Measurements from ENCODE around the gene EHD3. TPM values are rescaled to one million over a fixed set of nuclear protein-coding genes. Genes with fewer than 3 reads are reported as not detected.

EHD3 gene
- total RNA-seq, 2 experiments from 2014 or later: 0.54 to 0.60 TPM

- DNase-seq (no peak), ATAC-seq (no peak)
- TF ChIP-seq CTCF (IDR thresholded peaks at IDR 0.05): no peak
- Mint-ChIP-seq H3K9me3 (no peaks in the 10 kb centered on the region), H3K27me3 (no peaks in the 10 kb centered on the region), H3K36me3 (ENCODE audit: low read depth) (no peaks in the 10 kb centered on the region), H3K27ac (no peak overlapping the region), H3K4me3 (no peak overlapping the region), H3K4me1 (ENCODE audit: low read depth) (no peaks in the 10 kb centered on the region)
- intact Hi-C loops (cut with micrococcal nuclease): no loop called here
- ChIA-PET CTCF (no interaction called here), POLR2A (no interaction called here)
These were observed 14.2 kb downstream of the EHD3 start for GRCh38 chr2:31248139-31248538.

- H3K4me3 Mint-ChIP-seq: no peak overlapping the region
- no peaks in the 10 kb centered on the region for H3K27me3 Mint-ChIP-seq
- POLR2A ChIA-PET: no interaction called here
- no peak for DNase-seq
- intact Hi-C loops (cut with micrococcal nuclease): no loop called here
- no peaks in the 10 kb centered on the region for H3K4me1 Mint-ChIP-seq (ENCODE audit: low read depth)
- no peak for ATAC-seq
- no peak overlapping the region for H3K27ac Mint-ChIP-seq
- TF ChIP-seq CTCF (IDR thresholded peaks at IDR 0.05): no peak
- no peaks in the 10 kb centered on the region for H3K9me3 Mint-ChIP-seq
- no peaks in the 10 kb centered on the region for H3K36me3 Mint-ChIP-seq (ENCODE audit: low read depth)
- CTCF ChIA-PET: no interaction called here
These were observed 15.2 kb downstream of the EHD3 start for GRCh38 chr2:31249009-31249690.

GRCh38 chr2:31251018-31251417 lies 17.1 kb downstream of the EHD3 start:
- H3K4me1 Mint-ChIP-seq (ENCODE audit: low read depth): no peaks in the 10 kb centered on the region
- POLR2A ChIA-PET: no interaction called here
- no peaks in the 10 kb centered on the region for H3K27me3 Mint-ChIP-seq
- H3K27ac Mint-ChIP-seq: no peak overlapping the region
- CTCF ChIA-PET: no interaction called here
- TF ChIP-seq CTCF (IDR thresholded peaks at IDR 0.05): no peak
- H3K4me3 Mint-ChIP-seq: no peak overlapping the region
- ATAC-seq: no peak
- DNase-seq: no peak
- no peaks in the 10 kb centered on the region for H3K36me3 Mint-ChIP-seq (ENCODE audit: low read depth)
- H3K9me3 Mint-ChIP-seq: no peaks in the 10 kb centered on the region
- intact Hi-C loops (cut with micrococcal nuclease): no loop called here

- CTCF ChIA-PET: no interaction called here
- intact Hi-C loops (cut with micrococcal nuclease): no loop called here
- ATAC-seq (no peak), DNase-seq (no peak)
- POLR2A ChIA-PET: no interaction called here
- H3K27ac Mint-ChIP-seq: no peak overlapping the region
- no peaks in the 10 kb centered on the region for H3K27me3 Mint-ChIP-seq
- no peak for TF ChIP-seq CTCF (IDR thresholded peaks at IDR 0.05)
- H3K36me3 Mint-ChIP-seq (ENCODE audit: low read depth): no peaks in the 10 kb centered on the region
- H3K4me3 Mint-ChIP-seq: no peak overlapping the region
- H3K4me1 Mint-ChIP-seq (ENCODE audit: low read depth): no peaks in the 10 kb centered on the region
- H3K9me3 Mint-ChIP-seq: no peaks in the 10 kb centered on the region
These were observed 17.9 kb downstream of the EHD3 start for GRCh38 chr2:31251851-31252250.

GRCh38 chr2:31253356-31254131 lies 19.6 kb downstream of the EHD3 start:
- Mint-ChIP-seq H3K27me3 (no peaks in the 10 kb centered on the region), H3K36me3 (ENCODE audit: low read depth) (no peaks in the 10 kb centered on the region), H3K27ac (no peak overlapping the region), H3K9me3 (no peaks in the 10 kb centered on the region), H3K4me1 (ENCODE audit: low read depth) (no peaks in the 10 kb centered on the region), H3K4me3 (no peak overlapping the region)
- intact Hi-C loops (cut with micrococcal nuclease): no loop called here
- DNase-seq (no peak), ATAC-seq (no peak)
- TF ChIP-seq CTCF (IDR thresholded peaks at IDR 0.05): no peak
- ChIA-PET CTCF (no interaction called here), POLR2A (interaction anchor here (0.6 kb wide), 1 partner anchor 601 kb away, joined by 3 read pairs; no protein-coding TSS in a partner anchor)

Measured in activated CD8-positive, alpha-beta T cell treated with anti-CD3 and anti-CD28 coated beads for 36 hours (primary cell).